ENCODE results near the gene RIN1. TPM values are rescaled to one million over a fixed set of nuclear protein-coding genes. Genes with fewer than 3 reads are reported as not detected.

The RIN1 gene
- total RNA-seq, 4 donors from 2014 or later, result 8.8 to 43.8 (median 14.4) TPM

DNA sequence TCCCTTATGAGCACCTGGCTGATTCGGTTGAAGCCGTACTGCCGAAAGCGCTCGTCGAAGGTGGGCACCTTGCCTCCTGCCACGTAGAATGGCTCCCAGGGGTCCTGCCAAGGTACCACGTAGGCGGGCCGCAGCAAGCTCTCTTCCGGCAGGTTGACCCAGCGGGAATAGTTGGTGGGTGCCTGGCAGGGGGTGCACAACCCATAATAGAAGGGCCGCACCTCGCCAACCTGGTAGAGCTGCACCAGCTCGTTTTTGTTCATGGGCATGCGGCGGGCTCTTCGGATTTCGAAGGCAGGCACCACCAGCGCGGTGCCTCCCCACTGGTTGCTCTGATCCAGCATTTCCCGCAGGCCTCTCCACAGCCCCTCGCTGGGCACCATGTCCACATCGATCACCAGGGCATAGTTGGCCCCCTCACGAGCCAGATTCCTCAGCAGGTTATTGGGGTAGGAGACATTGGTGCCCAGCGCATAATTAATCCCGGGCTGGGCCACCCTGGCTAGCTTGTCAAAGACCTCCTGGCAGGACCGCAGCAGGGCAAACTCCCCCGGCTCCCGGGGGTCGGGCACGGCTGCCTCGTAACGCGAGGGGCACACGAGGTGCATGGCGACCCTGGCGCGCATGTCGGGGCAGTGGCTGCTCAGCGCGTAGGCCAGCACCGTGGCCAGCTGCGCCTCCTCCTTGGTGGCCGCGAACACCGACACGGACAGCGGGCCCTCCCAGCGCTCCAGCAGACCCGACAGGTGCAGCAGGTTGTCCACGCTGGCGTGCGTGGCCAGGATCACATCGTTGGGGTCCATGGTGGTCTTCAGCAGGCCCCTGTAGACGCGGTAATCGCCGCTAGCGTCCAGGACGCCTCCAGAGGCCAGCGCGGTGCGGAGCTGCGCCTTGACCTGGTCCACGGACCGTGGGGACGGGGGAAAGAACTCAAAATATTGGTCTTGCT is 10.5 kb upstream of the RIN1 start:
- peak overlapping the region; percentile 87 to 98 (median 92) for H3K27ac ChIP-seq
- in situ Hi-C loops (cut with MboI; ENCODE audit: low pct_ligation_motif_present in 1 of 4, low pct_unique_long_range_greater_than_20kb in 1 of 4, low sequenced_read_pairs in 3 of 4), result no loop called here
- intact Hi-C loops (cut with DNase I; ENCODE audit: low total_unique reads), result no loop called here
- no peaks in the 10 kb centered on the region for H3K9me3 ChIP-seq
- 33 to 70% methylated on average over 2 to 68 of the region's 68 CpGs for WGBS, 2 donors (ENCODE audit: low coverage in 1 of 2)
- DNase-seq, result no peak
- peak overlapping the region; percentile 44 to 89 (median 86) for H3K4me3 ChIP-seq
- H3K36me3 ChIP-seq, result peaks cover 0 to under 1% (median 0%) of the 10 kb centered on the region in 4 donors
- TF ChIP-seq, protein P1, sequence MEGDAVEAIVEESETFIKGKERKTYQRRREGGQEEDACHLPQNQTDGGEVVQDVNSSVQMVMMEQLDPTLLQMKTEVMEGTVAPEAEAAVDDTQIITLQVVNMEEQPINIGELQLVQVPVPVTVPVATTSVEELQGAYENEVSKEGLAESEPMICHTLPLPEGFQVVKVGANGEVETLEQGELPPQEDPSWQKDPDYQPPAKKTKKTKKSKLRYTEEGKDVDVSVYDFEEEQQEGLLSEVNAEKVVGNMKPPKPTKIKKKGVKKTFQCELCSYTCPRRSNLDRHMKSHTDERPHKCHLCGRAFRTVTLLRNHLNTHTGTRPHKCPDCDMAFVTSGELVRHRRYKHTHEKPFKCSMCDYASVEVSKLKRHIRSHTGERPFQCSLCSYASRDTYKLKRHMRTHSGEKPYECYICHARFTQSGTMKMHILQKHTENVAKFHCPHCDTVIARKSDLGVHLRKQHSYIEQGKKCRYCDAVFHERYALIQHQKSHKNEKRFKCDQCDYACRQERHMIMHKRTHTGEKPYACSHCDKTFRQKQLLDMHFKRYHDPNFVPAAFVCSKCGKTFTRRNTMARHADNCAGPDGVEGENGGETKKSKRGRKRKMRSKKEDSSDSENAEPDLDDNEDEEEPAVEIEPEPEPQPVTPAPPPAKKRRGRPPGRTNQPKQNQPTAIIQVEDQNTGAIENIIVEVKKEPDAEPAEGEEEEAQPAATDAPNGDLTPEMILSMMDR (IDR thresholded peaks at IDR 0.05), result no peak
- TF ChIP-seq POLR2AphosphoS5 (IDR thresholded peaks at IDR 0.05) (no peak), EP300 (IDR thresholded peaks at IDR 0.05; ENCODE audit: low read depth) (no peak), POLR2A (IDR thresholded peaks at IDR 0.05) (no peak)
- no peaks in the 10 kb centered on the region for H3K27me3 ChIP-seq
- H3K4me1 ChIP-seq, result peaks cover 23 to 69% (median 43%) of the 10 kb centered on the region in 4 donors

DNA sequence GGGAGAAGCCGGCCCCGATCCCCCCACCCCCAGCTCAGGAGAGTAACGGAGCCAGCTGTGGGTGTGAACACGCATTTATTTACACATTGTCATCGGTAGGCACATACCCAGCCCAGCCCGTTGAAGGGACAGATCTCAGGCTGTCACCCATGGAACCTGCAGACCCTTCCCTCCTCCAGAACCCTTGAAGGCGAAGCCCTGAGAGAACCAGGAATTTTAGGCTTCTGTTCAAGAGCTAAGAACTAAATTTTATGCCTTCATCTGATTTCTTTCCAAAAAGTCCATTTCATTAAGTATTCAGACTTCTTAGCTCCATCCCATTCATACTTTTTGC is 9.0 kb upstream of the RIN1 start:
- TF ChIP-seq EP300 (IDR thresholded peaks at IDR 0.05; ENCODE audit: low read depth), result no peak
- TF ChIP-seq POLR2A (IDR thresholded peaks at IDR 0.05), result no peak
- TF ChIP-seq POLR2AphosphoS5 (IDR thresholded peaks at IDR 0.05), result no peak
- TF ChIP-seq, protein P1 (IDR thresholded peaks at IDR 0.05), result no peak
- no peak for DNase-seq
- Histone ChIP-seq H3K4me1 (peaks cover 23 to 58% (median 43%) of the 10 kb centered on the region in 4 donors), H3K27ac (peak overlapping the region; percentile 87 to 98 (median 92)), H3K27me3 (no peaks in the 10 kb centered on the region), H3K36me3 (peaks cover 0 to 11% (median 5%) of the 10 kb centered on the region in 4 donors), H3K4me3 (peak overlapping the region in 3 of 4 donors; percentile 61 to 85 (median 73)), H3K9me3 (no peaks in the 10 kb centered on the region)
- in situ Hi-C loops (cut with MboI; ENCODE audit: low pct_ligation_motif_present in 1 of 4, low pct_unique_long_range_greater_than_20kb in 1 of 4, low sequenced_read_pairs in 3 of 4) (no loop called here), intact Hi-C loops (cut with DNase I; ENCODE audit: low total_unique reads) (no loop called here)
- WGBS, 2 donors (ENCODE audit: low coverage in 1 of 2), result 9% methylated on average over 7 of the region's 7 CpGs; no CpG with 5 or more reads in 1 of the 2 donors

DNA sequence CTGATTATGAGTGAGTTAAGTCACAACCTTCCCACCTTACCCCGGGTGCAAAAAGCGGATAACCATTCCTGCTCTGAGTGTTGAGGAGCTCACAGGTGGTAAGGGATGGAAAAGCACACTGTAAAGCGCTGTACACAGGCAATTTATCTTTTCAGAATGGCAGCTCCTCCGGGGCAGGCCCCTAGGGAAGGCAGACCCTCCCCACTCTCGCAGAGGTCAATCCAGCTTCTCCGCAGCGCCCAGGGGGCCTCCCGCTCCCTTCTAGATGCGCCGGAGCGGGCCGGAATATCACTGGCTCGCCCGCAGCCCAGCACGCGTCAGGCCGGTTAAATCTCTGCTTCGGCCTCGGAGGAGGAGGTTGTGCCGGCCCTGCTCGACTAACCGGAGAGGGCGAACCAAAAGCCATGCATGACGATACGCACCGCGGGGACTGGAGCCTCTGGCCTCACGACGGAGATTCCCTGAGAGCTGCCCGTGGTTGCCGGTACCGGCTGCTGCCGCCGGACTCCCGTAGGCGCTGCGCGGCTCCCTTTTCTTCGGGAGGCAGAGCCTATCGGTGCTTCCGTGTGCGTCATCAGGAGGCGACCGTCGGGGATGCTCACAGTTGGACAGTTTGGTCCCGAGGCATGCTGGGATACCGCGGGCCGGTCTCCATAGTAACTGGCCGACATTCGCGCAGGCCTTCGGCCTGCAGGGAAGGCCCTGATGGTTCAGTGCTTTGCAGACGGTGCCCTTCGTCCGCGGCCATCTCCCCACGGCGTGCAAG is 8.5 kb upstream of the RIN1 start, which contains the start of gene BRMS1:
Gene BRMS1, minus strand, starts transcription at position 555 of the 766 bp plus-strand sequence. CDS start 2,870 bp downstream, outside the sequence.
- peak within 1 kb of the TSS; percentile 87 to 98 (median 92) for H3K27ac ChIP-seq
- peak; percentile 99 for DNase-seq
- H3K4me1 ChIP-seq, result peaks cover 23 to 52% (median 43%) of the 10 kb centered on the region in 4 donors
- 0% methylated on average over 2 to 55 of the region's 59 CpGs for WGBS, 2 donors (ENCODE audit: low coverage in 1 of 2)
- in situ Hi-C loops (cut with MboI; ENCODE audit: low pct_ligation_motif_present in 1 of 4, low pct_unique_long_range_greater_than_20kb in 1 of 4, low sequenced_read_pairs in 3 of 4), result no loop called here
- H3K36me3 ChIP-seq, result peaks cover 0 to 11% (median 5%) of the 10 kb centered on the region in 4 donors
- H3K27me3 ChIP-seq, result no peaks in the 10 kb centered on the region
- H3K9me3 ChIP-seq, result no peaks in the 10 kb centered on the region
- intact Hi-C loops (cut with DNase I; ENCODE audit: low total_unique reads), result no loop called here
- peak; percentile 94 for TF ChIP-seq POLR2A (IDR thresholded peaks at IDR 0.05)
- TF ChIP-seq, protein P1 (IDR thresholded peaks at IDR 0.05), result peak in 3 of 5 experiments; percentile 18 to 67 (median 61)
- peak; percentile 94 to 97 (median 95) for TF ChIP-seq POLR2AphosphoS5 (IDR thresholded peaks at IDR 0.05)
- TF ChIP-seq EP300 (IDR thresholded peaks at IDR 0.05; ENCODE audit: low read depth), result peak; percentile 33
- H3K4me3 ChIP-seq, result peak within 1 kb of the TSS; percentile 61 to 85 (median 72)

DNA sequence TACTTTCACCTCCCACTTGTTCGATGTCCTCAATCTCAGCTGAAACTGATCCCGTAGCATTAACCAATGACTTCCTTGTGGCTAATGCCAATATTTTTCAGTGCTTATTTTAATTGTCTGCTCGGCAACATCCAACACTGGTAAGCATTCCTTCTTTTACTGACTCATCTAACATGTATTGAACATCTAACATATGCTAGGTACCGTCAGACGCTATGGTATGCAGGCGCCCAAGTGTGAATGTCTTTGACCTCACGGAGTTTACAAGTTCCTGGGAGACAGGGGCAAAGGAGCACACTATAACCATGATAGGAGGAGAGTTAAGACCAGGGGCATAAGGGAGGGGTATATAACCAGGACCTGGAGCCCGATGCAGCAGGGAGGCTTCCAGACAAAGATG is 6.9 kb upstream of the RIN1 start:
- in situ Hi-C loops (cut with MboI; ENCODE audit: low pct_ligation_motif_present in 1 of 4, low pct_unique_long_range_greater_than_20kb in 1 of 4, low sequenced_read_pairs in 3 of 4) (no loop called here), intact Hi-C loops (cut with DNase I; ENCODE audit: low total_unique reads) (no loop called here)
- no peak overlapping the region for H3K4me3 ChIP-seq
- DNase-seq, result no peak
- WGBS, 2 donors (ENCODE audit: low coverage in 1 of 2), result 92 to 95% methylated on average over 8 of the region's 8 CpGs
- peaks cover 0 to 11% (median 5%) of the 10 kb centered on the region in 4 donors for H3K36me3 ChIP-seq
- H3K9me3 ChIP-seq, result no peaks in the 10 kb centered on the region
- H3K4me1 ChIP-seq, result peaks cover 23 to 37% (median 35%) of the 10 kb centered on the region in 4 donors
- no peak for TF ChIP-seq POLR2AphosphoS5 (IDR thresholded peaks at IDR 0.05)
- TF ChIP-seq EP300 (IDR thresholded peaks at IDR 0.05; ENCODE audit: low read depth), result no peak
- TF ChIP-seq, protein P1 (IDR thresholded peaks at IDR 0.05), result no peak
- no peak for TF ChIP-seq POLR2A (IDR thresholded peaks at IDR 0.05)
- H3K27ac ChIP-seq, result no peak overlapping the region
- H3K27me3 ChIP-seq, result no peaks in the 10 kb centered on the region

All from transverse colon (tissue), 4 donors.